Measurements from ENCODE around the gene SNX22. TPM values are rescaled to one million over a fixed set of nuclear protein-coding genes. Genes with fewer than 3 reads are reported as not detected.

SNX22 gene
- total RNA-seq, 1 donor from 2014 or later, result 46.2 TPM

- Mint-ChIP-seq H3K27me3 (no peaks in the 10 kb centered on the region), H3K27ac (peak overlapping the region; percentile 85), H3K4me3 (peak overlapping the region; percentile 56), H3K4me1 (peaks cover 26% of the 10 kb centered on the region), H3K9me3 (no peaks in the 10 kb centered on the region), H3K36me3 (ENCODE audit: low read depth) (peaks cover 31% of the 10 kb centered on the region)
- DNase-seq (peak; percentile 40), ATAC-seq (ENCODE audit: low read depth) (peak; percentile 99)
- TF ChIP-seq CTCF (IDR thresholded peaks at IDR 0.05), result no peak
- intact Hi-C loops (cut with micrococcal nuclease), result loop anchor here (1.0 kb wide), 1 partner anchor 17 kb away; the partner anchor contains the start of gene PPIB
- ChIA-PET POLR2A (interaction anchor here (0.9 to 5.3 kb wide), 4 partner anchors 17 to 207 kb away, joined by 3 to 34 read pairs (median 5); partner anchors contain the start of genes PPIB and TRIP4), CTCF (interaction anchor here (0.7 to 1.6 kb wide), 3 partner anchors 17 to 207 kb away, joined by 3 to 8 read pairs (median 4); partner anchors contain the start of gene PPIB)
Measured at GRCh38 chr15:64180235-64180824, 28.8 kb downstream of the SNX22 start.

- H3K4me1 Mint-ChIP-seq, result peaks cover 26% of the 10 kb centered on the region
- POLR2A ChIA-PET, result interaction anchor here (5.3 kb wide), 1 partner anchor 20 kb away, joined by 34 read pairs; the partner anchor contains the start of gene PPIB
- H3K9me3 Mint-ChIP-seq, result no peaks in the 10 kb centered on the region
- no peak for DNase-seq
- TF ChIP-seq CTCF (IDR thresholded peaks at IDR 0.05), result no peak
- CTCF ChIA-PET, result no interaction called here
- H3K27me3 Mint-ChIP-seq, result no peaks in the 10 kb centered on the region
- peaks cover 25% of the 10 kb centered on the region for H3K36me3 Mint-ChIP-seq (ENCODE audit: low read depth)
- intact Hi-C loops (cut with micrococcal nuclease), result no loop called here
- no peak for ATAC-seq (ENCODE audit: low read depth)
- H3K4me3 Mint-ChIP-seq, result no peak overlapping the region
- peak overlapping the region; percentile 12 for H3K27ac Mint-ChIP-seq
Measured at GRCh38 chr15:64182859-64183370, 31.4 kb downstream of the SNX22 start.

GRCh38 chr15:64185146-64185911 lies 33.8 kb downstream of the SNX22 start:
- ChIA-PET CTCF (no interaction called here), POLR2A (interaction anchor here (0.5 kb wide), 1 partner anchor 240 kb away, joined by 3 read pairs; no protein-coding TSS in a partner anchor)
- Mint-ChIP-seq H3K4me1 (peaks cover 12% of the 10 kb centered on the region), H3K9me3 (no peaks in the 10 kb centered on the region), H3K4me3 (no peak overlapping the region), H3K27me3 (no peaks in the 10 kb centered on the region), H3K27ac (peak overlapping the region; percentile 31), H3K36me3 (ENCODE audit: low read depth) (peaks cover 29% of the 10 kb centered on the region)
- intact Hi-C loops (cut with micrococcal nuclease), result no loop called here
- no peak for TF ChIP-seq CTCF (IDR thresholded peaks at IDR 0.05)
- no peak for DNase-seq
- ATAC-seq (ENCODE audit: low read depth), result no peak

- Mint-ChIP-seq H3K9me3 (no peaks in the 10 kb centered on the region), H3K27ac (no peak overlapping the region), H3K4me3 (no peak overlapping the region), H3K36me3 (ENCODE audit: low read depth) (peaks cover 26% of the 10 kb centered on the region), H3K4me1 (no peaks in the 10 kb centered on the region), H3K27me3 (no peaks in the 10 kb centered on the region)
- ChIA-PET CTCF (no interaction called here), POLR2A (no interaction called here)
- no peak for DNase-seq
- TF ChIP-seq CTCF (IDR thresholded peaks at IDR 0.05), result no peak
- no peak for ATAC-seq (ENCODE audit: low read depth)
- intact Hi-C loops (cut with micrococcal nuclease), result no loop called here
Measured at GRCh38 chr15:64187396-64188191, 36.1 kb downstream of the SNX22 start.
